ENCODE data around the gene TBC1D8B. TPM values are rescaled to one million over a fixed set of nuclear protein-coding genes. Genes with fewer than 3 reads are reported as not detected.

TBC1D8B gene
- total and polyA plus RNA-seq, 2 of the 4 experiments (the other 2 are of a cell fraction), result 8.3 to 10.4 TPM

DNA sequence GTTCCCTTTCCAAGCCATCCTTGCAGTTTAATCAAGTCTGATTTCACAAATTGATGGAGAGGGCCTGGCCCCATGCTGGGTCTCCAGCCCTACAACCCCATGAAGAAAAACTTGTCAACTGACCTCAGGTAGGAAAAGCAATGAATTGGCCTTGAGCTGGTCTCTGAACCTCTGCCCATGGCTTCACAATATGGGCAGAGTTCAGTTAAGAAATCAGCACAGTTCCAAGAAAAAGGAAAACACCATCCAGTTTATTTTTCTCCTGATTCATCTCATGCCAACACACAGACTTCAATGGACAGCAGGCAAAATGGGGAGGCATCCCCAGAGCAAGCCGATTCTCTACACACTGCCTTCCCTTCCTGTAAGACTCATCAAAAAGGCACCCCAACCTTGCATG, 97.4 kb downstream of the TBC1D8B start:
- H3K23ac ChIP-seq (ENCODE audit: low read depth, low read length), result no peak overlapping the region
- H3K4me2 ChIP-seq (ENCODE audit: low read depth, low read length), result no peak overlapping the region
- H2AK9ac ChIP-seq (replicated peaks; ENCODE audit: low read depth, low read length, poor library complexity), result no peak overlapping the region
- H2BK5ac ChIP-seq (ENCODE audit: low read depth, low read length, poor library complexity, severe bottlenecking), result no peak overlapping the region
- H3K4me3 ChIP-seq (ENCODE audit: insufficient read depth, low read depth, low read length), result no peak overlapping the region
- H3K79me1 ChIP-seq (ENCODE audit: low read depth in 1 of 2, low read length in 2 of 2), result no peaks in the 10 kb centered on the region
- TF ChIP-seq, protein P1, sequence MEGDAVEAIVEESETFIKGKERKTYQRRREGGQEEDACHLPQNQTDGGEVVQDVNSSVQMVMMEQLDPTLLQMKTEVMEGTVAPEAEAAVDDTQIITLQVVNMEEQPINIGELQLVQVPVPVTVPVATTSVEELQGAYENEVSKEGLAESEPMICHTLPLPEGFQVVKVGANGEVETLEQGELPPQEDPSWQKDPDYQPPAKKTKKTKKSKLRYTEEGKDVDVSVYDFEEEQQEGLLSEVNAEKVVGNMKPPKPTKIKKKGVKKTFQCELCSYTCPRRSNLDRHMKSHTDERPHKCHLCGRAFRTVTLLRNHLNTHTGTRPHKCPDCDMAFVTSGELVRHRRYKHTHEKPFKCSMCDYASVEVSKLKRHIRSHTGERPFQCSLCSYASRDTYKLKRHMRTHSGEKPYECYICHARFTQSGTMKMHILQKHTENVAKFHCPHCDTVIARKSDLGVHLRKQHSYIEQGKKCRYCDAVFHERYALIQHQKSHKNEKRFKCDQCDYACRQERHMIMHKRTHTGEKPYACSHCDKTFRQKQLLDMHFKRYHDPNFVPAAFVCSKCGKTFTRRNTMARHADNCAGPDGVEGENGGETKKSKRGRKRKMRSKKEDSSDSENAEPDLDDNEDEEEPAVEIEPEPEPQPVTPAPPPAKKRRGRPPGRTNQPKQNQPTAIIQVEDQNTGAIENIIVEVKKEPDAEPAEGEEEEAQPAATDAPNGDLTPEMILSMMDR (conservative IDR thresholded peaks at IDR 0.05; ENCODE audit: low read depth, low read length), result no peak
- TF ChIP-seq, protein P2, sequence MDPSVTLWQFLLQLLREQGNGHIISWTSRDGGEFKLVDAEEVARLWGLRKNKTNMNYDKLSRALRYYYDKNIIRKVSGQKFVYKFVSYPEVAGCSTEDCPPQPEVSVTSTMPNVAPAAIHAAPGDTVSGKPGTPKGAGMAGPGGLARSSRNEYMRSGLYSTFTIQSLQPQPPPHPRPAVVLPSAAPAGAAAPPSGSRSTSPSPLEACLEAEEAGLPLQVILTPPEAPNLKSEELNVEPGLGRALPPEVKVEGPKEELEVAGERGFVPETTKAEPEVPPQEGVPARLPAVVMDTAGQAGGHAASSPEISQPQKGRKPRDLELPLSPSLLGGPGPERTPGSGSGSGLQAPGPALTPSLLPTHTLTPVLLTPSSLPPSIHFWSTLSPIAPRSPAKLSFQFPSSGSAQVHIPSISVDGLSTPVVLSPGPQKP (IDR thresholded peaks at IDR 0.05; ENCODE audit: borderline replicate concordance, low read depth, low read length), result no peak
- no peak for TF ChIP-seq NFE2L2 (IDR thresholded peaks at IDR 0.05; ENCODE audit: low read depth, low read length)
- TF ChIP-seq SMC3 (IDR thresholded peaks at IDR 0.05; ENCODE audit: low read depth, low read length), result no peak
- no peak for TF ChIP-seq BHLHE40 (IDR thresholded peaks at IDR 0.05; ENCODE audit: low read depth, low read length)
- TF ChIP-seq, protein P3, sequence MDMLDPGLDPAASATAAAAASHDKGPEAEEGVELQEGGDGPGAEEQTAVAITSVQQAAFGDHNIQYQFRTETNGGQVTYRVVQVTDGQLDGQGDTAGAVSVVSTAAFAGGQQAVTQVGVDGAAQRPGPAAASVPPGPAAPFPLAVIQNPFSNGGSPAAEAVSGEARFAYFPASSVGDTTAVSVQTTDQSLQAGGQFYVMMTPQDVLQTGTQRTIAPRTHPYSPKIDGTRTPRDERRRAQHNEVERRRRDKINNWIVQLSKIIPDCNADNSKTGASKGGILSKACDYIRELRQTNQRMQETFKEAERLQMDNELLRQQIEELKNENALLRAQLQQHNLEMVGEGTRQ (IDR thresholded peaks at IDR 0.05; ENCODE audit: low read depth, low read length), result no peak
- H3K56ac ChIP-seq (ENCODE audit: extremely low read depth, insufficient read depth, low read length), result no peak overlapping the region
- H2BK20ac ChIP-seq (ENCODE audit: low read depth, low read length), result no peak overlapping the region
- no peaks in the 10 kb centered on the region for H4K20me1 ChIP-seq (ENCODE audit: insufficient read depth, low read length)
- DNase-seq, result no peak
- dilution Hi-C loops (cut with HindIII; ENCODE audit: low sequenced_read_pairs, unreplicated experiment), result no loop called here
- H3K9me1 ChIP-seq (ENCODE audit: insufficient read depth, low read length), result peaks cover 9% of the 10 kb centered on the region; the same call in 1 of the 2 replicates
- CTCF ChIA-PET, result interaction anchor here (0.6 kb wide), 2 partner anchors 67 to 769 kb away, joined by 5 to 6 read pairs; no protein-coding TSS in a partner anchor
- no CpG with 5 or more reads among the region's 1 CpG for WGBS, 2 experiments (ENCODE audit: extremely low coverage in 2 of 2, insufficient read length in 1 of 2)
- H2BK15ac ChIP-seq (ENCODE audit: low read depth, low read length), result no peak overlapping the region
- H3K27ac ChIP-seq (ENCODE audit: insufficient read depth, low read length), result no peak overlapping the region
- H4K91ac ChIP-seq (ENCODE audit: insufficient read depth, low read depth, low read length), result no peak overlapping the region
- peaks cover 11% of the 10 kb centered on the region for H3K27me3 ChIP-seq (ENCODE audit: control insufficient read depth, insufficient read depth, low read length)
- no peak overlapping the region for H4K5ac ChIP-seq (ENCODE audit: low read depth, low read length)
- intact Hi-C loops (cut with micrococcal nuclease), result loop anchor here (10.0 kb wide), 6 partner anchors 125 to 995 kb away; partner anchors contain the start of genes PRPS1 and RBM41
- no peak overlapping the region for H2AK5ac ChIP-seq (ENCODE audit: low read depth, low read length)
- no peaks in the 10 kb centered on the region for H3K36me3 ChIP-seq (ENCODE audit: control insufficient read depth, insufficient read depth, low read length)
- H2AFZ ChIP-seq (replicated peaks; ENCODE audit: low read length, poor library complexity), result no peak overlapping the region
- no peaks in the 10 kb centered on the region for H3K9me3 ChIP-seq (ENCODE audit: control insufficient read depth, insufficient read depth, low read length)
- no peak overlapping the region for H3K4ac ChIP-seq (ENCODE audit: low read depth, low read length)
- POLR2A ChIA-PET (ENCODE audit: unreplicated experiment), result no interaction called here
- no peak overlapping the region for H4K8ac ChIP-seq (ENCODE audit: low read depth in 2 of 2, low read length in 2 of 2)
- no peak overlapping the region for H2BK120ac ChIP-seq (ENCODE audit: low read depth, low read length)
- in situ Hi-C loops (cut with MboI; ENCODE audit: low sequenced_read_pairs), result no loop called here
- no TSS peak for BruUV-seq (replicated peaks)
- no peak overlapping the region for H3K9ac ChIP-seq (ENCODE audit: low read depth, low read length)
- H3K18ac ChIP-seq (ENCODE audit: low read depth, low read length), result no peak overlapping the region
- no peak for ATAC-seq (ENCODE audit: low read depth)
- 0 out of 2 replicates have a peak, but pooled peaks cover 2% of the 10 kb centered on the region for H3K4me1 ChIP-seq (ENCODE audit: control insufficient read depth, insufficient read depth, low read length)
- no peak overlapping the region for H3K14ac ChIP-seq (replicated peaks; ENCODE audit: low read depth, low read length)
